GM19238 (cell line): Measurements from ENCODE around the gene DLG2.
"Not testable (repeated sequence)": the region's sequence is repeated elsewhere in the genome, so short reads cannot be mapped to it uniquely, and the experiment has no call there.

Experiments
- DNase-seq: peaks from one replicate; pipeline ENCODE4 v3.0.0; 2011; ENCODE audit warnings: low spot score; ENCODE audit not compliant: insufficient read length

Gene DLG2

GRCh38 chr11:84853841-84854497 lies 773.2 kb downstream of the DLG2 start:
- no peak for DNase-seq

- no peak for DNase-seq
These were observed 779.3 kb downstream of the DLG2 start for GRCh38 chr11:84847842-84848241.

GRCh38 chr11:84840201-84840600 lies 786.9 kb downstream of the DLG2 start:
- not testable (repeated sequence) for DNase-seq

GRCh38 chr11:84837402-84838069 lies 789.6 kb downstream of the DLG2 start:
- no peak for DNase-seq

GRCh38 chr11:84836371-84836770 lies 790.8 kb downstream of the DLG2 start:
- DNase-seq = no peak

- DNase-seq = no peak
These were observed 793.6 kb downstream of the DLG2 start for GRCh38 chr11:84833488-84834088.

- no peak for DNase-seq
These were observed 796.8 kb downstream of the DLG2 start for GRCh38 chr11:84830372-84830771.

GRCh38 chr11:84829162-84829561 lies 798.0 kb downstream of the DLG2 start:
- DNase-seq = no peak

GRCh38 chr11:84828616-84829015 lies 798.5 kb downstream of the DLG2 start:
- DNase-seq = no peak

GRCh38 chr11:84825106-84825660 lies 802.0 kb downstream of the DLG2 start:
- DNase-seq = no peak

GRCh38 chr11:84824624-84825023 lies 802.5 kb downstream of the DLG2 start:
- DNase-seq = no peak

GRCh38 chr11:84819537-84819936 lies 807.6 kb downstream of the DLG2 start:
- DNase-seq = no peak

- DNase-seq = no peak
These were observed 808.0 kb downstream of the DLG2 start for GRCh38 chr11:84819128-84819527.

- no peak for DNase-seq
These were observed 809.1 kb downstream of the DLG2 start for GRCh38 chr11:84817998-84818397.

- DNase-seq = no peak
These were observed 814.6 kb downstream of the DLG2 start for GRCh38 chr11:84812471-84812969.

- DNase-seq = no peak
These were observed 820.8 kb downstream of the DLG2 start for GRCh38 chr11:84806354-84806753.

GRCh38 chr11:84804041-84804440 lies 823.1 kb downstream of the DLG2 start:
- DNase-seq = no peak

GRCh38 chr11:84800755-84801346 lies 826.3 kb downstream of the DLG2 start:
- no peak for DNase-seq

GRCh38 chr11:84799112-84799511 lies 828.0 kb downstream of the DLG2 start:
- DNase-seq = no peak

GRCh38 chr11:84795698-84796097 lies 831.4 kb downstream of the DLG2 start:
- DNase-seq = no peak

GRCh38 chr11:84794663-84795443 lies 832.3 kb downstream of the DLG2 start:
- DNase-seq = no peak
